Measurements from ENCODE around the gene ALOX12B.
"Not testable (repeated sequence)": the region's sequence is repeated elsewhere in the genome, so short reads cannot be mapped to it uniquely, and the experiment has no call there.

ALOX12B gene

GRCh38 chr17:8041979-8042378, 45.5 kb downstream of the ALOX12B start:
- no peak for DNase-seq

GRCh38 chr17:8041249-8041928, 46.1 kb downstream of the ALOX12B start:
- peak in 1 of 4 experiments; percentile 4 for DNase-seq

- DNase-seq: no peak
Observed at GRCh38 chr17:8039611-8040168, 47.8 kb downstream of the ALOX12B start.

- peak in 1 of 4 experiments; percentile 23 for DNase-seq
Observed at GRCh38 chr17:8038954-8039610, 48.4 kb downstream of the ALOX12B start, which contains the start of gene ALOX15B. ALOX15B (plus strand) TSS chr17:8039059; CDS start chr17:8039156, 97 bp downstream.

GRCh38 chr17:8032442-8032841, 55.1 kb downstream of the ALOX12B start:
- no peak for DNase-seq

- no peak for DNase-seq
Observed at GRCh38 chr17:8031950-8032349, 55.6 kb downstream of the ALOX12B start.

GRCh38 chr17:8031261-8031661, 56.3 kb downstream of the ALOX12B start:
- DNase-seq: no peak

GRCh38 chr17:8029121-8029520, 58.4 kb downstream of the ALOX12B start:
- no peak for DNase-seq

- no peak for DNase-seq
Observed at GRCh38 chr17:8025176-8025911, 62.2 kb downstream of the ALOX12B start.

GRCh38 chr17:8024161-8024560, 63.4 kb downstream of the ALOX12B start:
- not testable (repeated sequence) for DNase-seq

All from activated naive CD4-positive, alpha-beta T cell (primary cell).